Measurements from ENCODE around the gene ANKRD60.

DNA sequence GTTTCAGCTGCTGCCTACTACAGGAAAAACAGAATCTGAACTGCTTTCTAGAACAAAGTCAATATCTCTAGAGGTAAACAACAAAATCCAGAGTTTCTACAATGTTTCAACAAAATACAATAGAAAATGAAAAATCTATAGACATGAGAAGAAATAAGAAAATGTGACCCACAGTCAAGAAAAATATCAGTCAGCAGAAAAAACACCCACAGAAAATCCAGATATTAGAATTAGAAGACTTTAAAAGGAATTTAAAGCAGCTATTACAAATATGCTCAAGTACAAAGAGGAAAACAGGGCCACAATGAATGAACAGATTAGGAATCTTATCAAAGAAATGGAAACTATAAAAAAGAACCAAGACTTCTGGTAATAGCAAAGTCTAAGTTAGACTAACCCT is 26.4 kb upstream of the ANKRD60 start:
- TF ChIP-seq, protein P1, sequence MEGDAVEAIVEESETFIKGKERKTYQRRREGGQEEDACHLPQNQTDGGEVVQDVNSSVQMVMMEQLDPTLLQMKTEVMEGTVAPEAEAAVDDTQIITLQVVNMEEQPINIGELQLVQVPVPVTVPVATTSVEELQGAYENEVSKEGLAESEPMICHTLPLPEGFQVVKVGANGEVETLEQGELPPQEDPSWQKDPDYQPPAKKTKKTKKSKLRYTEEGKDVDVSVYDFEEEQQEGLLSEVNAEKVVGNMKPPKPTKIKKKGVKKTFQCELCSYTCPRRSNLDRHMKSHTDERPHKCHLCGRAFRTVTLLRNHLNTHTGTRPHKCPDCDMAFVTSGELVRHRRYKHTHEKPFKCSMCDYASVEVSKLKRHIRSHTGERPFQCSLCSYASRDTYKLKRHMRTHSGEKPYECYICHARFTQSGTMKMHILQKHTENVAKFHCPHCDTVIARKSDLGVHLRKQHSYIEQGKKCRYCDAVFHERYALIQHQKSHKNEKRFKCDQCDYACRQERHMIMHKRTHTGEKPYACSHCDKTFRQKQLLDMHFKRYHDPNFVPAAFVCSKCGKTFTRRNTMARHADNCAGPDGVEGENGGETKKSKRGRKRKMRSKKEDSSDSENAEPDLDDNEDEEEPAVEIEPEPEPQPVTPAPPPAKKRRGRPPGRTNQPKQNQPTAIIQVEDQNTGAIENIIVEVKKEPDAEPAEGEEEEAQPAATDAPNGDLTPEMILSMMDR (IDR thresholded peaks at IDR 0.05): no peak
- no peak for TF ChIP-seq POLR2A (IDR thresholded peaks at IDR 0.05)
